ENCODE data around the gene CTSW. TPM values are rescaled to one million over a fixed set of nuclear protein-coding genes. Genes with fewer than 3 reads are reported as not detected.

Gene CTSW
- total RNA-seq, 1 donor, result not detected

- H3K4me2 ChIP-seq (ENCODE audit: insufficient read depth, low read length), result peak overlapping the region; percentile 8
- peaks cover 18% of the 10 kb centered on the region for H3K79me2 ChIP-seq (ENCODE audit: insufficient read depth, low read length)
- H2AFZ ChIP-seq (ENCODE audit: low read length), result no peak overlapping the region
These were observed 24.1 kb downstream of the CTSW start for GRCh38 chr11:65903715-65904114.

GRCh38 chr11:65906602-65907001 lies 27.0 kb downstream of the CTSW start:
- H3K79me2 ChIP-seq (ENCODE audit: insufficient read depth, low read length), result peaks cover 2% of the 10 kb centered on the region
- TF ChIP-seq CTCF (IDR thresholded peaks at IDR 0.05; ENCODE audit: extremely low read depth, low read depth, low read length), result no peak
- H2AFZ ChIP-seq (ENCODE audit: low read length), result no peak overlapping the region
- no peaks in the 10 kb centered on the region for H4K20me1 ChIP-seq (ENCODE audit: insufficient read depth, low read length)
- peak; percentile 66 for DNase-seq (ENCODE audit: insufficient read length, low spot score, missing footprints)
- no peak overlapping the region for H3K27ac ChIP-seq (ENCODE audit: low read depth, low read length)
- no peaks in the 10 kb centered on the region for H3K9me3 ChIP-seq (ENCODE audit: low read depth, low read length)
- peaks cover 44% of the 10 kb centered on the region for H3K4me1 ChIP-seq (ENCODE audit: insufficient read depth, low read length)
- no peak overlapping the region for H3K4me2 ChIP-seq (ENCODE audit: insufficient read depth, low read length)
- H3K36me3 ChIP-seq (ENCODE audit: insufficient read depth, low read length), result no peaks in the 10 kb centered on the region
- no peaks in the 10 kb centered on the region for H3K27me3 ChIP-seq (ENCODE audit: insufficient read depth, low read length)
- no peak overlapping the region for H3K4me3 ChIP-seq (ENCODE audit: insufficient read depth, low read length)

More at GRCh38 chr11:65903715-65904114, 24.1 kb downstream of the CTSW start:
- Histone ChIP-seq H3K4me1 (ENCODE audit: insufficient read depth, low read length) (peaks cover 42% of the 10 kb centered on the region), H3K27ac (ENCODE audit: low read depth, low read length) (peak overlapping the region; percentile 85), H3K9me3 (ENCODE audit: low read depth, low read length) (no peaks in the 10 kb centered on the region), H3K36me3 (ENCODE audit: insufficient read depth, low read length) (no peaks in the 10 kb centered on the region), H3K4me3 (ENCODE audit: insufficient read depth, low read length) (no peak overlapping the region), H3K27me3 (ENCODE audit: insufficient read depth, low read length) (no peaks in the 10 kb centered on the region), H4K20me1 (ENCODE audit: insufficient read depth, low read length) (no peaks in the 10 kb centered on the region)
- TF ChIP-seq CTCF (IDR thresholded peaks at IDR 0.05; ENCODE audit: extremely low read depth, low read depth, low read length), result no peak
- DNase-seq (ENCODE audit: insufficient read length, low spot score, missing footprints), result no peak

GRCh38 chr11:65907878-65908277 lies 28.2 kb downstream of the CTSW start:
- Histone ChIP-seq H3K27me3 (ENCODE audit: insufficient read depth, low read length) (no peaks in the 10 kb centered on the region), H3K36me3 (ENCODE audit: insufficient read depth, low read length) (no peaks in the 10 kb centered on the region), H4K20me1 (ENCODE audit: insufficient read depth, low read length) (no peaks in the 10 kb centered on the region), H3K4me3 (ENCODE audit: insufficient read depth, low read length) (no peak overlapping the region), H3K9me3 (ENCODE audit: low read depth, low read length) (no peaks in the 10 kb centered on the region), H3K4me1 (ENCODE audit: insufficient read depth, low read length) (peaks cover 45% of the 10 kb centered on the region), H3K79me2 (ENCODE audit: insufficient read depth, low read length) (peaks cover 3% of the 10 kb centered on the region), H3K27ac (ENCODE audit: low read depth, low read length) (no peak overlapping the region), H2AFZ (ENCODE audit: low read length) (no peak overlapping the region), H3K4me2 (ENCODE audit: insufficient read depth, low read length) (no peak overlapping the region)
- no peak for DNase-seq (ENCODE audit: insufficient read length, low spot score, missing footprints)
- no peak for TF ChIP-seq CTCF (IDR thresholded peaks at IDR 0.05; ENCODE audit: extremely low read depth, low read depth, low read length)

DNA sequence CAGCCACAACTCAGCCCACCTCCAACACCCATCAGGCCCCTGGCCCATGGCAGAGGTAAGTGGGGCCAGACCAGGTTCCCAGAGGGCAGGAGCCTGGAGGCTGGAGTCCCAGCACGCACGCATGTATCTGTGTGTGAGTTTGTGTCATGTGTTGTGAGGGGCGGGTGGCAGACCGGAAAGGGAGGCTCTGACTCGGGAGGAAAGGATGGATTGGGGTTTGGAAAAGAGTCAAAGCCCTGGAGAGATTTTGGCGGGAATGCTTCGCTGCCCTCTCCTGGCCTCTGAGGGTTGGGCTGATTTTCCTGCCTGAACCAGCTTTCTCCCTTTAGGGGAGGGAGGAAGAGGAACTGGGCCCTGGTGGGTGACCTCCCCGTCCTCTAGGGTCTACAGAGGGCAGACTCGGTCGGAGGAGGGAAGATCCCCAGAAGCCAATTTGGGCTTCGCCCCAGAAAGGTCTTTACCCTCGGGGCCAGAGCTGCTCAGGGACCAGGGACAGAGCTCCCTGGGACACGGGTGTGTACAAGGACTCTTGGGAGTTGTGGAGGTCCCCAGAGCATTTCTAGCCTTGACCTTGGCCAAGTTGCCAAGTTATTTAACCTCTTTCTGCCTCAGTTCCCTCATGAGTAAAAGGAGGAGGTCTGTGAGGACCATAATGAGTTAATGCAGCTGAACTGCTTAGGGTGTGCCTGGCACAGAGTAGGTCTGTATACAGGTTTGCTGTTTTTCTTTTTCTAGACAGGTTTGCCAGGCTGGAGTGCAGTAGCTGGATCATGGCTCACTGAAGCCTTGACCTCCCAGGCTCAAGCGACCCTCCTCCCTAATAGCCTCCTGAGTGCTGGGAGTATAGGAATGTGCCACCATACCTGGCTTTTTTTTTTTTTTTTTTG lies 32.3 kb downstream of the CTSW start:
- Histone ChIP-seq H2AFZ (ENCODE audit: low read length) (peak overlapping the region; percentile 15), H3K36me3 (ENCODE audit: insufficient read depth, low read length) (no peaks in the 10 kb centered on the region), H3K4me1 (ENCODE audit: insufficient read depth, low read length) (peaks cover 60% of the 10 kb centered on the region), H3K27me3 (ENCODE audit: insufficient read depth, low read length) (no peaks in the 10 kb centered on the region), H3K79me2 (ENCODE audit: insufficient read depth, low read length) (peaks cover 19% of the 10 kb centered on the region), H3K4me3 (ENCODE audit: insufficient read depth, low read length) (peak overlapping the region; percentile 34), H4K20me1 (ENCODE audit: insufficient read depth, low read length) (no peaks in the 10 kb centered on the region), H3K4me2 (ENCODE audit: insufficient read depth, low read length) (peak overlapping the region; percentile 42), H3K27ac (ENCODE audit: low read depth, low read length) (peak overlapping the region; percentile 96), H3K9me3 (ENCODE audit: low read depth, low read length) (no peaks in the 10 kb centered on the region)
- peak; percentile 96 for DNase-seq (ENCODE audit: insufficient read length, low spot score, missing footprints)
- TF ChIP-seq CTCF (IDR thresholded peaks at IDR 0.05; ENCODE audit: extremely low read depth, low read depth, low read length), result peak; percentile 45

All from osteoblast (primary cell).